HG03139 (cell line): ENCODE results near the gene IL32.

Experiments used
- ATAC-seq: cut with Tn5 transposase; IDR thresholded peaks from one replicate; pipeline ENCODE4 v1.9.1; 2021; ENCODE audit not compliant: unreplicated experiment

Gene IL32

DNA sequence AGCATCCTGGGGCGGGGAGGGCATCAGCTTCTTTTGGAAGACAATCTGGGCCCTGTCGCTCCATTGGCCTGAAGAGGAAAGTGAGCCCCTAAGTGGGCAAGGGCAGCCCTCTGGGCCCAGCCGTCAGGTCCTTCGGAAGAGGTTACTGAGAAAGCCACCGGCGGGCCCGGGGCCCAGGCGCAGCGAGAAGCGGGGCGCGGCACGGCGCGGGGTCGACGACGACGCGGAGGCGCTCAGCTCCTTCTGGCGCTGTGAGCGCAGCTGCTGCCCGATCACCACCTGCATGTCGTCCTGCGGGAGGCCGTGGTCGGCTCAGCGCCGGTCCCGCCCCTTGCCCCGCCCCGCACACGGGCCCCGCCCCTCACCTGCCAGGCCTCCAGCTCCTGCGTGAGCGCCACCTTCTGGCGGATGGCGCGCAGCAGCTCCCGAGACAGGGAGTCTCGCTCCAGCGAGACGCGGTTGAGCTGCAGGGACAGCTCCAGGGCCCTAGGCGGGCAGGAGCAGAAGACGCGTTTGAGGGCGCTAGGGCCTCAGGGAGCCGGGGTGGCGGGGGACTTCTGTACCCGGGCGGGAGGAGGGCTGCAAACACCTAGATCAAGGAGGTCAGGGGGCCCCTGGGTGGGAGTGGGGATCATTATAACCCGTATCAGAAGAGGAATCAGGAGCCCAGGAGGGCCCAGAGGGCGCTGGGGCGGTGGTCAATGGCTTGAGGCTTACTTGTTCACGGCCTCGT lies 37.3 kb upstream of the IL32 start:
- no peak for ATAC-seq

DNA sequence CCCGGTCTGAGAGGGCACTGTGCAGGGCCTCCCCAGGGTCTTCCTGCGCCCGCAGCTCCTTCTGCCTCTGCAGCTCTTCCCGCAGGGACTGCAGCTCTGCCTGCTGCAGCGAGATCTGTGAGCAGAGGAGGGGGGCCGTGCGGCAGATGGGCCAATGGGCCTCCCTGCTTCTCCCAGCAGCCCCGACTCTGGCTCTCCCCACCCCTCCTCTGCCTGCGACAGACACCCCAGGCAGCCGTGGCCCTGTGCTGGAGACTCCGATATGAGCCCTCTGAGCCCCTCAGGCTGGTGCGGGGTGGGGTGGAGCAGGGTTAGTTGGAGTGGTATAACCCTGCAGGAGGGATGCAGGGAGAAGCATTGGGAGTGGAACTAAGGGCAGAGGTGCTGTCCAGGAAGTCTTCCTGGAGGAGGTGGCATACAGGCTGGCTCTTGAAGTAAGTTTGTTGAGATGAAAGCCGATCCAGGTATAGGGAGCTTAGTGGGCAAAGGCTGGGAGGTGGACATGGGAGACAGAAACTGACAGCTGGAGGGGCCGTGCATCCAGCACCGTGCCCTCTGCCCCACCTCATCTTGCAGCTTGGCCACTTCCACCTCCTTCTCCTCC lies 36.6 kb upstream of the IL32 start:
- ATAC-seq: no peak

DNA sequence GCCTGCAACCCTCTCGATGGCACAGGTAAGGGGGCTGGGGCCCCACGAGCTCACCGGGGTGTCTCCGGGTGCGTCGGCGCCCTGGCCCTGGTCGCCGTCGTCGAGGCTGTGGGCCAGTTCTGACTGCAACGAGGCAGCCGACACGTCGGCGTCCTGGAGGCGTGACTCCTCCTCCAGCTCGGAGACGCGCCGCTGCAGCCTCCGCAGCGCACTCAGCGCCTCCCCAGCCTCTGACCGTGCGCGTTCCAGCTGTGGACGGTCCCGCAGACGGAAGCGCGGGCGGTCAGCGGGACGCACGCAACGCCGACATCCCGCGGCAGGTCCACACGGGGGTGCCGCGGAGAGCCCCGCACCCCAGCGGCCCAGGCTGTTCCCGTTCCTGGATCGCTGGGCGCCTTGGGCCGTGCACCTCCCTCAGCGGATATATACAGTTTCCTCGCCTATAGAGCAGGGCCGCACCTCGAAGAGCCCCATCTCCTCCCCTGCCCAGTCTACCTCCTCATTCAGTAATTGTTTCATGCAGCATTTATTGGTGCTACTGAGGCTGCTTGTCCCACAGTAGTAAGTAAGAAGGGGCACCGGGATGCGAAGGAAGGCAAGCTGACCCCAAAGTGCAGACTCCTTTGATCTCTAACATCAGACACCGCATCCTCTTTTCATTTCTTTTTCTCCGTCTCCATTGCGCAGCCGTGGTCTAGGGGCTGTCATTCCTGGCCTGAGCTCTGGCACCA lies 35.8 kb upstream of the IL32 start:
- no peak for ATAC-seq

DNA sequence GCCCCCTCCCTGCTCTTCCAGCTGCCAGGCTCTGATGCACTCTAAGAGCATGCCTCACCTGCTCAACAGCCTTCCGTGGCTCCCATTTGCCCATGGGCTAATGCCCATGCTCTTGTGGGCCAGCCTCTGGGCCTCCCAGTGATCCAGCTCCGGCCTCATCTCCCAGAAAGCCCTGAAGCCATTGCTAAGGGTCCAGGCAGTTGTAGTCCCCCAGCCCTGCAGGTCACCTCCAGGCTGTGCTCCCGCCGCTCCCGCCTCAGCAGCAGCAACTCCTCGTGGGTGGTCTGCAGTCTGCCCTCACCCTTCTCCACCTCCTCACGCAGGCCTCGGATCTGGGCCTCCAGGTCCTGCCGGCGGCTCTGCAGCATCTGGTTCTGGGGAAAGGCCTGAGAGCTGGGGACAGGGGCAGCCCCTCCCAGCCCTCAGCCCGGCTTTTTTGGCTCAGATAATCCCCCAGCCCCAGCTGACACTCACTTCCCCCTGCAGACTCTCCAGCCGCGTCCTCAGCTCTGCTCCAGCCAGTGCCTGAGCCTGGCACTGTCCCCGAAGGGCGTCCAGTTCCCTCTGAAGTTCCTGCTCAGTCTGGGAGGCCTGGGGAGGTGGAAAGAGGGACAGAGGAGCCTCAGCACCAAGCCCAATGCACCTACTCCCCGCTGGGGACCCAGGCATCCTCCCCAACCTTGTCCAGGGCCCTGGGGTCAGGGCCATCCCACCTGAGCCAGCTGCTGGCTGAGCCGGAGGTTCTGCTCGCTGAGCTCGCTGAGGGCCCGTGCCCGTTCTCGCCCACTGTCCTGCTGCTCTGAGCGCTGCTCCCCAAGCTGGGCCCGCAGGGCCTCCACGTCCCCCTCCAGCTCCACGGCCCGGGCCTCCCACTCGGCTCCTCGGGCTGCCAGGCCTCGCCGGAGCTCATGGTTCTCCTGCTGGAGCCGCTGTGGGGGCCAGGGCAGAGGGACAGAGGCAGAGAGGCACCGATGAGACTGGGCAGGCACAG lies 34.9 kb upstream of the IL32 start:
- ATAC-seq: no peak

DNA sequence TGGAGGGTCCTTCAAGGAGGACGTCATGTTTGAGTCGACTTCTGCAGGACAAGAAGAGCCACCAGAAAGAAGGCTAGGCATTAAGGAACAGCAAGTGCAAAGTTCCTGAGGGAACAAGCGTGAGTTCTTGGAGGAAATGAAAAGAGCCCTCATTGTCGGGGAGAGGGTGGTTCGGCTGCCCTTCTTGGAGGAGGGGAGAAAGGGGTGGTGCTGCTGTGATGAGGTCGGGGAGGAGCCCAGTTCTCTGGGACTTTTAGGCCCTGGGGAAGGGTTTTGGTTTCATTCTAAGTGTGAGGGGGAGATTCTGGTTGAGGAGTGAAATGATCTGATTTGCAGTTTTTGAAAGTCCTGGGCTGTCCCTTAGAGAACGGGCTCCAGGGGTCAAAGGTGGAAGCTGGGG lies 32.8 kb upstream of the IL32 start:
- no peak for ATAC-seq

DNA sequence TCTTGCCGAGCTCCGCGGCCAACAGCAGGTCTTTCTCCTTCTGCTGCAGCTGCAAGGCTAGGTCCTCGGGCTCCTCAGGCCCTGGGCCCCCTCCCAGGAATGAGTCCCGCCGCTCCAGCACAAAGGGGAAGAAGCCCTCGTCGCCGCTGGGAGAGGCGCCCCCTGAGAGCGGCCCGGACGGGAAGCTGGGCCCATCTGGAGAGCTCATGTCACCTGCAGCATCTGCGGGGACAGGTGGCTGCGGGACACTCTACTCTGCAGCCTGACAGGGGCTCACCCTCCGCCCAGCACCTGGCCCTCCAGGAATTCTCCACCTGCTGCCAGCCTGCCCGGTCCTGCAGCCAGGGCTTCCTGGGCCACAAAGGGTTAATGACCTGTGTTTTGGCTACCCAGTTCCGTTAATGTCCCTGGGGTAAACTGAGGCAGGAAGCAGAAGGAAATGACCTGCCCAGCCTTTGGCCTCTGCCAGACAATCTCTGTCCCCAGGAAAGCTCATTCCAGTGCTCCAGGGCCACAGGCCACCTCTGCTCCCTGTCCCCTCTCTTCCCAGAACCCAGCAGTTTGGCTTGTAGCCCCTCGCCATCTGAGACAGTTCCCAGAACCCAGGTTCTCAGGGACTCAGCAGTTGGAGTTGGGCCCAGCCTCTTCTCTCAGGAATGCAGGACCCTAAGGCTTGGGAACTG lies 30.0 kb upstream of the IL32 start:
- no peak for ATAC-seq

DNA sequence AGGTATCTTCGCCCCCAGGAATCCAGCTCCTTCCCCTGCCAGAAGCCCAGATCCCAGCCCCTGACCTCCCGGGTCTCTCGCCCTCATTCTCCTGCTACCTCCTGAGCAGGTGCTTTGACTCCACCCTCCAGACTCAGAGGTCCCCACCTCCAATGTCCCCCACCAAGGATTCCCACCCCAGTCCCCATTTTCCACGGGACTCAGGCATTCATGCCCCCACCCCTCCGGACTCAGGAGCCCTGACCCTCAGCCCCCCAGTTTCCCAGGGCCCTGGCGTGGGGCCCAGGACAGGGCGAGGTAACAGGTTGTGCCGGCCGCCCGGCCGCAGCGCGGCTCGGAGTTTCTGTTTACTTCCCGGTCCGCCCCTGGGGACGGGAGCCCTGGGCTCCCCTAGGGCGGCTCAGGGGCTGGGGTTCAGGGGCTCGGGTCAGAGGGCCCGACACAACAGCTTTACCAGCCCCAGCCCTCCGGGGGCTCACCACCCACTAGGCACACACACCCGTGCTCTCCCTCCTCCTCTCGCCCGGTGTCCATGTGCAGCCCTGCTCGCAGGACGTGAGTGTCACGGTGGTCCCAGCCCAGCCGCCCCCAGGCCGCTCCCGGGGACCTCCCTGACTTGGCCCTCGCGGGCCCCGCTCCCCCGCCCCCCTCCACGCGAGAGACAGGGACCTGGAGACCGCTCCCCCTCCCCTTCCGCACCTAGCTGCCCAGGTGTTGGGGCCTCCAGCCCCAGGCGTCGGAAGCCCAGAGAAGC lies 29.3 kb upstream of the IL32 start:
- ATAC-seq: no peak

DNA sequence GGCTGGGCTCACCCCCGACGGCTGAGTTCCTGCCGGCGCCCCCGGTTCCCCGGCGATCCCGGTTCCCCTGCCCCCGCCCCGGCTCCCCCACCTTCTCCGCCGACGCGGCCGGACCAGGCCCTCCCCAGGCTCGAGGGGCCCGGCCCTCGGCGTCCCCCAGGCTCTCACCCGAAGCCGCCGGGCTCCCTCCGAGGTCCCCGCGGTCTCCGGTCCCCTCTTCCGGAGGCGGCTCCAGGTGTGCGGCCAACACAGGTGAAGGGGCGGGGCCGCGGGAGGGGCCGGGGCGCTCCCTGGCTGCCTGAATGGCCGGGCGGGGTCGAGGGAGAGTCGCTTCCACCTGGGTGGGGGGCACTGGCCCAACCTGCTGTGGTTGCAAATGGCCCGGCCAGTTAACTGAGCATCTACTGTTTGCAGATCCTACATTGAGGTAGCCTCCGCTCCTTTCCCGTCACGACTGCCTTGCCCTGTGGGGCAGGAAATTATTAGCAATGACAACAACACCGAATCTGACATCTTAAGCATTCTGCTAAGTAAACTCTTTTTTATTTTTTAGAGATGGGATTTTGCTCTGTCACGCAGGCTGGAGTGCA lies 28.6 kb upstream of the IL32 start, which contains the start of gene BICDL2:
TSS of gene BICDL2 (minus strand) at position 219 of the 590 bp plus-strand sequence. CDS start 1,448 bp downstream, outside the sequence.
- ATAC-seq: no peak

DNA sequence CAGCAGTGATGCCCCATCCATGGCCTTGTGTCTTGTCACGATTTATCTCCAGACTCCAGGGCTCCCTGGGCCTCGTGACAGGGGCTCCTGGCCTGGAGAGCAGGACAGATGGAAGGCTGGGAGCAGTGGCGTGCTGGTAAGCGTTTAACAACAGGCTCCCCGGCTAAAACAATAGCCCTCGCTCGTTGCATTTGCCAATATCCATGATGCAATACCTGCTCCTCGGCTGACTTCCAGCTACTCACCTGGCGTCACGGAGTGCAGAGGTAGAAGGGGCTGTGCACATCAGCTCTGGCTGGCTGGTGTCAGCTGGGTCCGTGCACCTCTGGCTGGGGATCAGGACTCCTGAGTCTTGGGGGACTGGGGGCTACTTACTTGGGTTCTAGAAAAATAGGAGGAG lies 27.2 kb upstream of the IL32 start:
- ATAC-seq: no peak

DNA sequence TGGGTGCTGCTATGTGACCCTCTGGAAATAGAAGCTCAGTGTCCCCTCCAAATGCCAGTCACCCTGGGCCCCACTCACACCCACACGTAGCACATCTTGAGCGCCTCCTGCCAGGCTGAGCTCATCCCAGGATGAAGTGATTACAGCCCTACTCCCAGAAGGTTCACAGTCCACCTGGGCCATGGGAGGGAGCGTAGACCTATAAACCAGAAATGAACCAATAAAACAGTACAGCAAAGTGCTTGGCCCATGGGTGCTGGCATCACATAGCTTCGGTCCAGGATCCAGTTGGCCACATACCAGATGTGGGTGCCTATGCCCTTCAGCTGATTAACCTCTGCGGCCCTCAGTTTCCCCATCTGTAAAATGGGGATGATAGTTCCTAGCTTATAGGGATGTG lies 26.5 kb upstream of the IL32 start:
- no peak for ATAC-seq

DNA sequence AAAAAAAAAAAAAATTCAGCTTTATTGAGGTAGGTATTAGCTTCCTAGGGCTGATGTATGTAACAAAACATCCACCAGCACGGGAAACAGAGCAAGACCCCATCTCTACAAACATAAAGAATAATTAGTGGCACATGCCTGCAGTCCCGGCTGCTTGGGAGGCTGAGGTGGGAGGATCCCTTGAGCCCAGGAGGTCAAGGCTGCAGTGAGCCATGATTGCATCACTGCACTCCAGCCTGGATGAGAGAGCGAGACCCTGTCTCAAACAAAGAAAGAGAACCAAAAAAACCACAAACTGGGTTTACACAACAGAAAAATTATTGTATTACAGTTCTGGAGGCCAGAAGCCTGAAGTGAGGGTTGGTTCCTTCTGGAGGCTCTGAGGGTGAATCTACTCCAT lies 23.1 kb upstream of the IL32 start:
- no peak for ATAC-seq

DNA sequence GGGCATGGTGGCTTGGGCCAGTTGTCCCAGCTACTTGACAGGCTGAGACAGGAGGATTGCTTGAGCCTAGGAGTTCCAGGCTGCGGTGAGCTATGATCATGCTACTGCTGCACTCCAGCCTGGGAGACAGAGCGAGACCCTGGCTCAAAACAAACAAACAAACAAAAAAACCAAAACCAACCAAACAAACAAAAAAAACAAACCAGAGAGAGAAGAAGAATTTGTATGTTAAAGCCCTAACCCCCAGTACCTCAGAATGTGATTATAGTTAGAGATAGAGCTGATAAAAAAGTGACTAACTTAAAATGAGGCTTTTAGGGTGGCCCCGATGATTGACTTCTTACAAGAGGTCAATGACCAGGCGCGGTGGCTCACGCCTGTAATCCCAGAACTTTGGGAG lies 20.7 kb upstream of the IL32 start:
- ATAC-seq: no peak

DNA sequence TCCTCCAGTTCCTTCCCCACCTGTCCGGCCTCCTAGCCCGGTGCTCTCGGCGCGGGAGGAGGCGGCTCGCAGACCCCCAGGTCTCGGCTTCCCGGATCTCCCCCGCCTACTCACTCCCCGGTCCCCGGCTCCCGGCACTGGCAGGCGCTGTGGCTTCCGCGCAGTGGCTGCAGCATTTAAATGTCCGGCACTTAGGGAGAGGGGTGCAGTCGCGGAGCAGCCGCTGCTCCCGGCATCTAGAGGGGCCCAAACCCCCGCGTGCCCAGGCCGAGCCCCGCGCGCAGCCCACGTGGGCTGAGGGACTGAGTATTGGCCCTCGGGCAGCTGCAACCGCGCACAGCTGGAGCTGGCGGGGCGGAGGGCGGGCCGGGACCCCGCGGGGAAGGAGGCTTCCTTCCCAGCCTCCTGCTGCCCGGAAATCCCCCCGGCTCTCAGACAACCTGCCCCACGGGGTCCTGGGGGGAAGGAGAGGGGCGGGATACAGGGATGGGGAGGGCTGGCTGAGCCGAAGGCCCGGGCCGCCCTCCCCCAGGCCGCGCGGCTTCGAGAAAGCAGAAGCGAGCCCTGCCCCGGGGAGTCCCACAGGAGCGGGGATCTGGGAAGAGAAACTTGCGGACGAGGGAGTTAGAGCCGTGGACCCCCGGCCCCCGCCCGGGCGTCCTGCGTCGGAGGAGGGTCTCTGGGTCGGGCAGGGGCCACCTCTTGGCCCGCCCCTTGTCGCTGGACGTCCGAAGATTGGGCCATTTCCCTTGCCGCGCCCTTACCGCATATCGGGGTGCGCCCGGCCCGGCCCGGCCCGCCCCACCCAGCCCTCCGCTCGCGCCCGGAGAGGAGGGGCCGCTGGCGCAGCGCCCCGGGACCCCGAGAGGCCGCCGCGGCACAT lies 19.4 kb upstream of the IL32 start, which contains the start of gene MMP25:
TSS of gene MMP25 (plus strand) at position 804 of the 883 bp plus-strand sequence. CDS start 357 bp downstream, outside the sequence.
- ATAC-seq: no peak

DNA sequence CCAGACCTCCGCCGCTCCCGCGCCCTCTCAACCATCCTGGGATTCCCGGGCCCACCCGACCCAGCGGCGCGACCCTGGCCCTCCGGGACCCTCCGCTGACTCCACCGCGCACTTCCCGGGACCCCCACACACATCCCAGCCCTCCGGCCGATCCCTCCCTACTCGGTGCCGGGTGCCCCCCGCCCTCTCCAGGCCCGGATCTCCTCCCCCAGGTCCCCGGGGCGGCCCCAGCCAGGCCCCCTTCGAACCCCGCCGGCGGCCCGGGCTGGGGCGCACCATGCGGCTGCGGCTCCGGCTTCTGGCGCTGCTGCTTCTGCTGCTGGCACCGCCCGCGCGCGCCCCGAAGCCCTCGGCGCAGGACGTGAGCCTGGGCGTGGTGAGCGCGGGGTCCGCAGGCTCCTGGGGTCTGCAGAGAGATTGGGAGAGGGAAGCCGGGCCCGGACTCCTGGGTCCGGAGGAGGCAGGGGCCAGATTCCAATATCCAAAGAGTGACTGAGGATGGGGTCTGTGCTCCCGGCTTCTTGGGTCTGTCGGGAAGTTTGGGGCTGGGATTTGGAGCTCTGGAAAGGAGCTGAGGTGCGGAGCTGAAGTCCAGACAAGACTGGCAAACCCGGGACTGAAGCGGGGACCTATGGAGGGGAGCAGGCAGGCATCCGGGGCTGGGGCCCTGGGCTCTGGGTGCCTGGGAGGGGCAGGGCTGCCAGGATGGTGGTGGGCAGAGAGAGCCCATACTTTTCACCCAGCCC lies 18.6 kb upstream of the IL32 start:
- ATAC-seq: no peak

DNA sequence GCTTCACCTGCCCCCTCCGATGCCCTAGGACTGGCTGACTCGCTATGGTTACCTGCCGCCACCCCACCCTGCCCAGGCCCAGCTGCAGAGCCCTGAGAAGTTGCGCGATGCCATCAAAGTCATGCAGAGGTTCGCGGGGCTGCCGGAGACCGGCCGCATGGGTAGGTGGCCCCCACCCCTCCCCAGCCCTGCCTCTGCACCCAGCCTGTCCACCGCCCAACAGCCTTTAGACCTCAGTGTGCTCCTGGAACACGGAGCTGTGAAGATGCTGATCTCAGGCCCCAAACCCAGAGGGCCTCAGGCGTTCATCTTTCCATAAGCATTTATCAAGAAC lies 18.1 kb upstream of the IL32 start:
- ATAC-seq: no peak

DNA sequence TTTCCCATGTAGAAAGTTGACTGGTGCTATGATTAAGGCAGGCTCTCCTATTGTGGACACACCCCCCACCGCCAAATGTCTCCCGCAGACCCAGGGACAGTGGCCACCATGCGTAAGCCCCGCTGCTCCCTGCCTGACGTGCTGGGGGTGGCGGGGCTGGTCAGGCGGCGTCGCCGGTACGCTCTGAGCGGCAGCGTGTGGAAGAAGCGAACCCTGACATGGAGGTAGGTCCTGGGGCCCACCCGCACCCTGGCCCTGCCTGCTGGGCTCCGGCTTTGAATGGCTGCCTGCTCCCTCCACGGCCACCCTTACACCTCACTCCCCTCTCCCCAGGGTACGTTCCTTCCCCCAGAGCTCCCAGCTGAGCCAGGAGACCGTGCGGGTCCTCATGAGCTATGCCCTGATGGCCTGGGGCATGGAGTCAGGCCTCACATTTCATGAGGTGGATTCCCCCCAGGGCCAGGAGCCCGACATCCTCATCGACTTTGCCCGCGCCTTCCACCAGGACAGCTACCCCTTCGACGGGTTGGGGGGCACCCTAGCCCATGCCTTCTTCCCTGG lies 15.4 kb upstream of the IL32 start:
- ATAC-seq: no peak

DNA sequence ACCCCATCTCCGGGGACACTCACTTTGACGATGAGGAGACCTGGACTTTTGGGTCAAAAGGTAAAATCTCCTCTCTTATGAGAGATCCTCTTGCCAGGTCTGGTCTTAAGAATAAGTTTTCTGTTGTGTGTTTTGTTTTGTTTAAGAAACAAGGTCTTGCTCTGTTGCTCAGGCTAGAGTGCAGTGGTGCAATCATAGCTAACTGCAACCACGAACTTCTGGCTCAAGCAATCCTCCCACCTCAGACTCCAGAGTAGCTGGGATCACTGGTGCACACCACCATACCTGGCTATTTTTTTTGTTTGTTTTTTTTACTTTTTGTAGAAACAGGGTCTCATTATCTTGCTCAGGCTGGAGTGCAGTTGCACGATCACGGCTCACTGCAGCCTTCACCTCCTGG lies 15.0 kb upstream of the IL32 start:
- no peak for ATAC-seq
